Smooth muscle cell (in vitro differentiated cells): Measurements from ENCODE around the gene GPATCH1. TPM values are rescaled to one million over a fixed set of nuclear protein-coding genes. Genes with fewer than 3 reads are reported as not detected.

Source experiments
- DNase-seq: peaks from one replicate; lab custom pipeline; 2025; ENCODE audit not compliant: unreplicated experiment; lab: John Stamatoyannopoulos, UW
- H2AFZ ChIP-seq: fragments of 200-600 bp; sonication (generic); 2 replicates; pipeline ENCODE4 v1.6.0; 2016; ENCODE audit warnings: antibody characterized with exemption, low read depth, mild to moderate bottlenecking
- H3F3A ChIP-seq: fragments of 200-600 bp; sonication (generic); 2 replicates; pipeline ENCODE4 v1.6.0; 2017; ENCODE audit warnings: antibody characterized with exemption, low read depth
- H3K27ac ChIP-seq: fragments of 200-600 bp; sonication (generic); 2 replicates; pipeline ENCODE4 v1.5.1; 2016; ENCODE audit warnings: low read depth, mild to moderate bottlenecking
- H3K27me3 ChIP-seq: fragments of 200-600 bp; sonication (generic); 2 replicates; pipeline ENCODE4 v1.6.1; 2016; ENCODE audit warnings: low read depth, mild to moderate bottlenecking
- H3K36me3 ChIP-seq: fragments of 200-600 bp; sonication (generic); 2 replicates; pipeline ENCODE4 v1.5.1; 2016; ENCODE audit warnings: low read depth
- H3K4me1 ChIP-seq: fragments of 200-600 bp; sonication (generic); 2 replicates; pipeline ENCODE4 v1.5.1; 2016; ENCODE audit warnings: low read depth
- H3K4me2 ChIP-seq: fragments of 200-600 bp; sonication (generic); 2 replicates; pipeline ENCODE4 v1.6.0; 2016; ENCODE audit warnings: mild to moderate bottlenecking
- H3K4me3 ChIP-seq: fragments of 200-600 bp; sonication (generic); 2 replicates; pipeline ENCODE4 v1.5.1; 2016; ENCODE audit warnings: mild to moderate bottlenecking
- H3K79me2 ChIP-seq: fragments of 200-600 bp; sonication (generic); 2 replicates; pipeline ENCODE4 v1.6.0; 2016; ENCODE audit warnings: low read depth, mild to moderate bottlenecking
- H3K9ac ChIP-seq: fragments of 200-600 bp; sonication (generic); 2 replicates; pipeline ENCODE4 v1.6.0; 2016; ENCODE audit warnings: low read depth
- H3K9me3 ChIP-seq: fragments of 200-600 bp; sonication (generic); replicated peaks from 2 replicates; pipeline ENCODE4 v1.5.1; 2016; ENCODE audit warnings: low read depth
- H4K20me1 ChIP-seq: fragments of 200-600 bp; sonication (generic); 2 replicates; pipeline ENCODE4 v1.6.0; 2016; ENCODE audit warnings: low read depth
- WGBS: methylation state at CpG from one replicate; pipeline ENCODE4 v1.1.7; 2016; ENCODE audit warnings: low lambda C conversion rate; 5-methylcytosine and 5-hydroxymethylcytosine counted together
- polyA plus RNA-seq: library from polyadenylated mRNA; unstranded; fragments of >200 nt; fragmentation: Nextera tagmentation; extraction: Ambion mirVana; gene quantifications from 2 replicates; pipeline ENCODE4 v1.2.1, GENCODE V29; 2016
- total RNA-seq: library from RNA; depleted of rRNA; stranded (reverse); fragments of >200 nt; gene quantifications from 2 replicates; pipeline ENCODE4 v1.2.3, GENCODE V29; 2014
- TF ChIP-seq, protein P1 (sequence below): fragments of 200-600 bp; sonication (generic); IDR thresholded peaks from 2 replicates; pipeline ENCODE4 v1.5.1; 2017; ENCODE audit warnings: borderline replicate concordance, mild to moderate bottlenecking, antibody characterized with exemption; ENCODE audit not compliant: insufficient read depth, poor library complexity, severe bottlenecking

The GPATCH1 gene
- total and polyA plus RNA-seq, 2 experiments from 2014 or later = 2.8 to 4.3 TPM

DNA sequence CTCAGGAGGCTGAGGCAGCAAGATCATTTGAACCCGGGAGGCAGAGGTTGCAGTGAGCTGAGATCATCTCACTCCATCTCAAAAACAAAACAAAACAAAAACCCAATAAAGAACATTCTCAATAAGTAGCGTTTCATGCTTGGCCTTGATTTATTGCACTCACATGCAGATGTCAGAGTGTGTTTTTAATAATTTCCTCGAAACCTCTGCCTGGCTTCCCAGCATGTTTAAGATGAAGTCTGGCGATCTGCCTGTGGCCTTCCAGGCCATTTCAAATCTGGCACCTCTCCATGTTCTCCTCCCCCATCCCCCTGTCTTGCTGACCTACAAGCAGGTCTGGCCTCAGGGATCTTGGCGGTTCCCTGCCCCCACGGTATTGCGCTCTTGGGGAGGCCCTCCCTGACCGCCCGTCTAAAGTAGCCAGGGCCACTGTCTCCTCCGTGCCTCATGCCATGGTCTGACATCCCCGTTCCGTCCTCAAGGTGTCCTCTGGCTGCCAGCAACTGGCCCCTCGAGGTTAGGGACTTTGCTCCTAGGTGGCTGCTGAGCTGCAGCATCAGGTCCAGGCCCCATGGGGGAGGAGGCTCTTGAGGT is 52.6 kb downstream of the GPATCH1 start:
- H3K27ac ChIP-seq = no peak overlapping the region
- no peaks in the 10 kb centered on the region for H3F3A ChIP-seq
- H3K36me3 ChIP-seq = no peaks in the 10 kb centered on the region
- no peaks in the 10 kb centered on the region for H4K20me1 ChIP-seq
- WGBS = 80% methylated on average over 13 of the region's 13 CpGs
- H3K9me3 ChIP-seq = no peaks in the 10 kb centered on the region
- H2AFZ ChIP-seq = no peak overlapping the region
- no peak overlapping the region for H3K9ac ChIP-seq
- no peaks in the 10 kb centered on the region for H3K4me1 ChIP-seq
- TF ChIP-seq, protein P1, sequence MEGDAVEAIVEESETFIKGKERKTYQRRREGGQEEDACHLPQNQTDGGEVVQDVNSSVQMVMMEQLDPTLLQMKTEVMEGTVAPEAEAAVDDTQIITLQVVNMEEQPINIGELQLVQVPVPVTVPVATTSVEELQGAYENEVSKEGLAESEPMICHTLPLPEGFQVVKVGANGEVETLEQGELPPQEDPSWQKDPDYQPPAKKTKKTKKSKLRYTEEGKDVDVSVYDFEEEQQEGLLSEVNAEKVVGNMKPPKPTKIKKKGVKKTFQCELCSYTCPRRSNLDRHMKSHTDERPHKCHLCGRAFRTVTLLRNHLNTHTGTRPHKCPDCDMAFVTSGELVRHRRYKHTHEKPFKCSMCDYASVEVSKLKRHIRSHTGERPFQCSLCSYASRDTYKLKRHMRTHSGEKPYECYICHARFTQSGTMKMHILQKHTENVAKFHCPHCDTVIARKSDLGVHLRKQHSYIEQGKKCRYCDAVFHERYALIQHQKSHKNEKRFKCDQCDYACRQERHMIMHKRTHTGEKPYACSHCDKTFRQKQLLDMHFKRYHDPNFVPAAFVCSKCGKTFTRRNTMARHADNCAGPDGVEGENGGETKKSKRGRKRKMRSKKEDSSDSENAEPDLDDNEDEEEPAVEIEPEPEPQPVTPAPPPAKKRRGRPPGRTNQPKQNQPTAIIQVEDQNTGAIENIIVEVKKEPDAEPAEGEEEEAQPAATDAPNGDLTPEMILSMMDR = no peak
- no peak overlapping the region for H3K4me2 ChIP-seq
- H3K4me3 ChIP-seq = no peak overlapping the region
- no peaks in the 10 kb centered on the region for H3K79me2 ChIP-seq
- no peaks in the 10 kb centered on the region for H3K27me3 ChIP-seq
- no peak for DNase-seq

DNA sequence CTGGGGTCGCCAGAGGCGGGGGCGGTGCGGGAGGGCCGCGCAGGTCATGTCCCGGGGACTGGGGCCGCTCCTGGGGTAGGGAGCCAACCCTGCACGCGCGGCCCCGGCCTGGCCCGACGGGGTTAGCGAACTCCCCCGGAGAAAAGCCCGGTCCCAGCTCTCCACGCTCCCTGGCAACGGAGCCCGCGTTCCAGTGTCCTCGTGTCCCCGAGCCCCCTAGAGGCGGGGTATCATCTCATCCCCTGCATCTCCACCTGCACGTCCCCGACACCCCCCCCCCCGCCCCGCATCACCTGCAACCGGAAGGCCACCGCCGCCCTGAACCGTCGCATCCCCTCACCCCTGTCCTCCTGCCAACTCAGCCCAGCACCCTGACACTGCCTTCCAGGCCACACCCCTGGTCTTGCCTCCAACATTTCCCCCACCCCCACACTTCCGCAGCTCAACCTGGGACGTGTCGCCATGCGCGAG is 53.6 kb downstream of the GPATCH1 start:
- no peak overlapping the region for H3K4me2 ChIP-seq

DNA sequence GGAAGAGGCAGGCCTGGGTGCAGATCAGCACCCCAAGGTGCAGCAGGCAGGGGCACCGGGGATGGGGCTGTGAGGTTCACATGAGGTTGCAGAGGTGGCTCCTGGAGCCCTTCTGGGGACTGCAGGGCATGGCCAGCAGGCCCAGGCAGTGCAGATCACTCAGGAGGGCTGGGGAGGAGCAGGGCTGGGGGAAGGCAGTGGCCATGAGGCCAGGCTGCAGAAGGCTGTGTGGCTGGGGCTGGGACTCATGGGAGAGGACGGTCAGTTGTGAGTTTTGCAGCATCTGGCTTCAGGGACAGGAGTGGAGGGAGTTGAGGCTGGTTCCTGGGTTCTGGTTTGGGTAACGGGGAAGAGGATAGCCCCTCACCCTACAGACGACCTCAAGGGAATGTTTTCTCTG is 58.2 kb downstream of the GPATCH1 start:
- Histone ChIP-seq H3K9me3 (no peaks in the 10 kb centered on the region), H3K4me2 (no peak overlapping the region), H3F3A (no peaks in the 10 kb centered on the region), H4K20me1 (no peaks in the 10 kb centered on the region), H3K27ac (no peak overlapping the region), H3K36me3 (no peaks in the 10 kb centered on the region), H2AFZ (no peak overlapping the region), H3K4me1 (no peaks in the 10 kb centered on the region), H3K4me3 (no peak overlapping the region), H3K27me3 (no peaks in the 10 kb centered on the region), H3K9ac (no peak overlapping the region), H3K79me2 (no peaks in the 10 kb centered on the region)
- no peak for DNase-seq
- WGBS = 57% methylated on average over 4 of the region's 4 CpGs
- TF ChIP-seq, protein P1 = no peak

More for the DNA sequence above, 53.6 kb downstream of the GPATCH1 start:
- Histone ChIP-seq H3K27ac (no peak overlapping the region), H3K27me3 (no peaks in the 10 kb centered on the region), H3K4me3 (no peak overlapping the region), H3K9ac (no peak overlapping the region), H3K79me2 (no peaks in the 10 kb centered on the region), H3K9me3 (no peaks in the 10 kb centered on the region), H2AFZ (no peak overlapping the region), H4K20me1 (no peaks in the 10 kb centered on the region), H3K4me1 (no peaks in the 10 kb centered on the region), H3K36me3 (no peaks in the 10 kb centered on the region), H3F3A (no peaks in the 10 kb centered on the region)
- TF ChIP-seq, protein P1 = no peak
- DNase-seq = no peak
- 37% methylated on average over 12 of the region's 38 CpGs for WGBS

DNA sequence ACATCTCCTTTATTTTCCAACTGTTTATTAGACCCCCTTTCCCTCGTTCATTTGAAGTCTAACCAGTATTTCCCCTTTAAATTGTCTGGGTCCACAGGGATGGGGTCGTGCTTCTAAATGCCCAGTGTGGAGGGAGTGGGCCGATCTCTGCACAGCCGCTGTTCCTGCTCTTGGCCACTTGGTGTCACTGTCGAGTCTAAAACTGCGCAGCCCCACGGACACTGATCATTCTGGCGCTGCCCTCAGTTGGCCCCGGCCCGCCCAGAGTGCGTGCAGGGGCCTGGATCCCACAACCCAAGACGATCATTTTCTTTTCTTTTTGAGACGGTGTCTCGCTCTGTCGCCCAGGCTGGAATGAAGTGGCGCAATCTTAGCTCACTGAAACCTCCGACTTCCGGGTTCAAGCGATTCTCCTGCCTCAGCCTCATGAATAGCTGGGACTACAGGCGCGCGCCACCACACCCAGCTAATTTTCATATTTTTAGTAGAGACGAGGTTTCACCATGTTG is 63.0 kb downstream of the GPATCH1 start:
- Histone ChIP-seq H3K4me1 (no peaks in the 10 kb centered on the region), H3K36me3 (no peaks in the 10 kb centered on the region), H4K20me1 (no peaks in the 10 kb centered on the region), H3K9me3 (no peaks in the 10 kb centered on the region), H3K9ac (no peak overlapping the region), H3K27ac (no peak overlapping the region), H2AFZ (no peak overlapping the region), H3F3A (no peaks in the 10 kb centered on the region), H3K27me3 (no peaks in the 10 kb centered on the region), H3K4me3 (no peak overlapping the region), H3K4me2 (peak overlapping the region; percentile 41), H3K79me2 (no peaks in the 10 kb centered on the region)
- TF ChIP-seq, protein P1 = peak; percentile 93
- DNase-seq = no peak
- 36% methylated on average over 23 of the region's 23 CpGs for WGBS
